GM23338 (cell line): ENCODE results near the gene NKAPD1. TPM values are rescaled to one million over a fixed set of nuclear protein-coding genes. Genes with fewer than 3 reads are reported as not detected.

Source experiments
- ATAC-seq: fragments of 200-7000 bp; cut with Tn5 transposase; 3 replicates; pipeline ENCODE4 v1.9.1; 2020
- DNase-seq: peaks from one replicate; pipeline ENCODE4 v3.0.0-alpha.2; 2015; ENCODE audit warnings: low spot score
- H2AFZ ChIP-seq: fragments of 200-600 bp; sonication (generic); 2 replicates; pipeline ENCODE4 v1.8.0; 2016; ENCODE audit warnings: antibody characterized with exemption, mild to moderate bottlenecking, moderate library complexity
- H3F3A ChIP-seq: fragments of 200-600 bp; sonication (generic); replicated peaks from 2 replicates; pipeline ENCODE4 v1.8.0; 2017; ENCODE audit warnings: antibody characterized with exemption, mixed run types, low read depth
- H3K27ac ChIP-seq: fragments of 200-600 bp; sonication (generic); 2 replicates; pipeline ENCODE4 v1.6.1; 2016; ENCODE audit warnings: low read depth
- H3K27me3 ChIP-seq: fragments of 200-600 bp; sonication (generic); 2 replicates; pipeline ENCODE4 v1.8.0; 2016; ENCODE audit warnings: mild to moderate bottlenecking, mixed run types, moderate library complexity; ENCODE audit not compliant: insufficient read depth
- H3K36me3 ChIP-seq: fragments of 200-600 bp; sonication (generic); 2 replicates; pipeline ENCODE4 v1.8.0; 2016; ENCODE audit warnings: mild to moderate bottlenecking; ENCODE audit not compliant: insufficient read depth
- H3K4me1 ChIP-seq: fragments of 200-600 bp; sonication (generic); 2 replicates; pipeline ENCODE4 v1.8.0; 2016; ENCODE audit warnings: mild to moderate bottlenecking, moderate library complexity; ENCODE audit not compliant: insufficient read depth
- H3K4me2 ChIP-seq: fragments of 200-600 bp; sonication (generic); 2 replicates; pipeline ENCODE4 v1.7.1; 2017; ENCODE audit warnings: mixed run types
- H3K4me3 ChIP-seq: fragments of 200-600 bp; sonication (generic); 2 replicates; pipeline ENCODE4 v1.6.1; 2016; ENCODE audit warnings: mixed run types
- H3K79me2 ChIP-seq: fragments of 200-600 bp; sonication (generic); replicated peaks from 2 replicates; pipeline ENCODE4 v1.8.0; 2017; ENCODE audit warnings: mild to moderate bottlenecking; ENCODE audit not compliant: insufficient read depth
- H3K9me2 ChIP-seq: fragments of 200-600 bp; sonication (generic); 2 replicates; pipeline ENCODE4 v1.8.0; 2017; ENCODE audit not compliant: insufficient read depth
- H4K20me1 ChIP-seq: fragments of 200-600 bp; sonication (generic); replicated peaks from 2 replicates; pipeline ENCODE4 v1.8.0; 2017; ENCODE audit warnings: mild to moderate bottlenecking; ENCODE audit not compliant: insufficient read depth
- H3K27ac Mint-ChIP-seq: 2 replicates; pipeline ENCODE4 v1.8.0; 2020; ENCODE audit warnings: inconsistent platforms, mild to moderate bottlenecking, moderate library complexity, mixed read lengths
- H3K27me3 Mint-ChIP-seq: 3 replicates; pipeline ENCODE4 v1.8.0; 2022; ENCODE audit warnings: low read depth, mild to moderate bottlenecking, moderate library complexity, mixed read lengths, inconsistent platforms; ENCODE audit not compliant: insufficient read depth, poor library complexity
- H3K36me3 Mint-ChIP-seq: 3 replicates; pipeline ENCODE4 v1.8.0; 2021; ENCODE audit warnings: low read depth, mild to moderate bottlenecking, inconsistent platforms, moderate library complexity, mixed read lengths
- H3K4me1 Mint-ChIP-seq: 3 replicates; pipeline ENCODE4 v1.8.0; 2020; ENCODE audit warnings: mild to moderate bottlenecking, inconsistent platforms, mixed read lengths
- H3K4me3 Mint-ChIP-seq: 3 replicates; pipeline ENCODE4 v1.8.0; 2021; ENCODE audit warnings: moderate library complexity, mild to moderate bottlenecking, inconsistent platforms, mixed read lengths
- H3K9me3 Mint-ChIP-seq: 3 replicates; pipeline ENCODE4 v1.8.0; 2020; ENCODE audit warnings: moderate library complexity, mild to moderate bottlenecking, inconsistent platforms, mixed read lengths
- CTCF ChIP-seq, 2 experiments: fragments of 200-600 bp in 1 of 2; sonication (generic) in 1 of 2; conservative IDR thresholded peaks; 2 replicates each; pipeline versions ENCODE4 v1.5.1 to v1.6.1; 2016 to 2017; ENCODE audit warnings: antibody characterized with exemption in 2 of 2, low read depth in 2 of 2, mild to moderate bottlenecking in 2 of 2, moderate library complexity in 1 of 2
- ETS1 ChIP-seq: IDR thresholded peaks from 2 replicates; pipeline ENCODE4 v1.6.1; 2016; ENCODE audit warnings: antibody characterized with exemption
- EZH2 ChIP-seq: fragments of 200-600 bp; sonication (generic); IDR thresholded peaks from one replicate; pipeline ENCODE4 v1.8.0; 2017; ENCODE audit warnings: antibody characterized with exemption, mild to moderate bottlenecking, low read depth; ENCODE audit not compliant: unreplicated experiment
- EZH2phosphoT487 ChIP-seq: fragments of 200-600 bp; sonication (generic); IDR thresholded peaks from one replicate; pipeline ENCODE4 v1.8.1; 2018; ENCODE audit warnings: antibody characterized with exemption; ENCODE audit not compliant: unreplicated experiment
- JUNB ChIP-seq: IDR thresholded peaks from one replicate; pipeline ENCODE4 v1.6.1; 2016; ENCODE audit warnings: antibody characterized with exemption; ENCODE audit not compliant: unreplicated experiment
- POLR2AphosphoS5 ChIP-seq: IDR thresholded peaks from 2 replicates; pipeline ENCODE4 v1.6.1; 2016; ENCODE audit warnings: antibody characterized with exemption, low read depth
- STAT1 ChIP-seq: IDR thresholded peaks from one replicate; pipeline ENCODE4 v1.6.1; 2016; ENCODE audit warnings: antibody characterized with exemption; ENCODE audit not compliant: unreplicated experiment
- polyA plus RNA-seq: library from polyadenylated mRNA; unstranded; fragments of >200 nt; fragmentation: Nextera tagmentation; extraction: Ambion mirVana; gene quantifications from 2 replicates; pipeline ENCODE4 v1.2.1, GENCODE V29; 2016
- total RNA-seq: library from RNA; depleted of rRNA; stranded (reverse); fragments of >200 nt; shearing (Covaris generic); gene quantifications from 2 replicates; pipeline ENCODE4 v1.2.3, GENCODE V29; 2014
- TF ChIP-seq, protein P1 (sequence below): IDR thresholded peaks from one replicate; pipeline ENCODE4 v1.6.1; 2018; ENCODE audit warnings: antibody characterized with exemption; ENCODE audit not compliant: unreplicated experiment

The NKAPD1 gene
- total and polyA plus RNA-seq, 2 experiments from 2014 or later = 14.6 to 40.6 TPM

DNA sequence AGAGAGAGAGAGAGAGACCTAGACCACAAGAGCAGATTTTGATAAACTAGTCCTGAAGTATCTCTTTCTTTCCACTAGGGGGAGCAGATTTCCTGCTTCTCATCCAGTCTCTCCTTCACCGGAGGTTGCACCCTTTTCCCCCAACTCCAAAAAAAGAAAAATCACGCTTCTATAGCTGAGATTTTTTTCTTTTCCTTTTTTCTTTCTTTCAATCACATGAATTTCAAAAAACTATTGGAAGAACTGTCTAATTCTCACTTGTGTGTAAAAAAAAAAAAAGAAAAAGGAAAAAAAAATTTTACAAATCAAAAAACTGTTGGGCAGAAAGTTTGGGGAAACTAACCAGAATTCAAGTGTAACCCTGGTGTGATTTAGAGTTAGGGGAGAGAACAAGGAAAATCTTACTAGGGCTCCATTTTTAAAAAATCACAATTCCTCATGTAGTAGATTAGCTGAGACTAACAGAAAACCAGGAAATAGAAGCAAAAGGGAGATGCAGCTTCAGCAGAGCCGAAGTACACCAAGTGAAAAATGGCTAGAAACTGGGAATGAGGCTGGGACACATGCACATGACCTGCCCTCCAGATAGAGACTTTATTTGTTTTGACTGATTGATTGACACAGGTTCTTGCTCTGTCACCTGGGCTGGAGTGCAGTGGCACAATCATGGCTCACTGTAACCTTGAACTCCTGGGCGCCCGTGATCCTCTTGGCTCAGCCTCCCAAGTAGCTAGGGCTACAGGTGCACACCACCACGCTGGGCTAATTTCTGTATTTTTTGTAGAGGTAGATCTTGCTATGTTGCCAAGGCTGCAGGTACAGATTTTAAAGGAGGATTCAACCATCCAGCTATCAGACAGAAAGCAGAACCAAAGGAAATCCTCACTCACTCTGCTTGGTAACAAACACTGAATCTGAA, 39.7 kb downstream of the NKAPD1 start:
- peak; percentile 83 for DNase-seq
- no peak overlapping the region for H3K27ac Mint-ChIP-seq
- peak; percentile 73 for ATAC-seq
- no peaks in the 10 kb centered on the region for H3K9me2 ChIP-seq
- no peaks in the 10 kb centered on the region for H3K36me3 ChIP-seq
- H3F3A ChIP-seq = no peaks in the 10 kb centered on the region
- no peaks in the 10 kb centered on the region; the same call in 2 of the 3 replicates for H3K9me3 Mint-ChIP-seq
- H3K27ac ChIP-seq = no peak overlapping the region
- H3K36me3 Mint-ChIP-seq = no peaks in the 10 kb centered on the region
- peak; percentile 69 to 73 for TF ChIP-seq CTCF (conservative IDR thresholded peaks at IDR 0.05; ENCODE audit: low read depth in 2 of 2)
- no peak for TF ChIP-seq ETS1
- no peak overlapping the region for H3K4me3 ChIP-seq
- no peak overlapping the region for H3K4me3 Mint-ChIP-seq
- H3K79me2 ChIP-seq = no peaks in the 10 kb centered on the region
- H4K20me1 ChIP-seq = no peaks in the 10 kb centered on the region
- peaks cover 3% of the 10 kb centered on the region for H3K27me3 Mint-ChIP-seq
- no peaks in the 10 kb centered on the region for H3K4me1 Mint-ChIP-seq
- no peak overlapping the region for H2AFZ ChIP-seq
- H3K4me2 ChIP-seq = no peak overlapping the region
- no peaks in the 10 kb centered on the region for H3K27me3 ChIP-seq
- no peaks in the 10 kb centered on the region for H3K4me1 ChIP-seq

DNA sequence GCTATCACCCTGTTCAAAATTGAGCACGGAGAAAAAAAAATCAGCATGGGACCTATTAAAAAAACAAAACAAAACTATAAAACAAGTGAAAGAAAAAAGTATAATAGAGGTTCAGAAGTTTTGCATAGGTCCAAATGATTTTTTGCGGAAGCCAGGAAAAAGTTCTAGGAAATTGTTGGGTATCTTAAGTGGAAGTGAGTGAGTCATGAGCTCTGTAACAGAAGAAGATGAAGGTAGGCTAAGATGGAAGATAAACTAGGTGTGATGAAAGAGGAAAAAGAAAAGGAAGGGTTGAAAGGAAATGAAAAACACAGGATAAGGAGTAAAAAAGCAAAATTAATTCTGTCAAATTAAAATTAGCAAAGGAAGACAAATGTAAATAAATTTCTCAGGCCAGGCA, 40.4 kb downstream of the NKAPD1 start:
- no peaks in the 10 kb centered on the region for H3K36me3 Mint-ChIP-seq
- H2AFZ ChIP-seq = no peak overlapping the region
- ATAC-seq (no peak), DNase-seq (no peak)
- no peaks in the 10 kb centered on the region; the same call in 2 of the 3 replicates for H3K9me3 Mint-ChIP-seq
- no peaks in the 10 kb centered on the region for H3K4me1 ChIP-seq
- H3K4me3 ChIP-seq = no peak overlapping the region
- no peaks in the 10 kb centered on the region for H3K79me2 ChIP-seq
- no peaks in the 10 kb centered on the region for H3K36me3 ChIP-seq
- TF ChIP-seq EZH2phosphoT487 = no peak
- TF ChIP-seq, protein P1, sequence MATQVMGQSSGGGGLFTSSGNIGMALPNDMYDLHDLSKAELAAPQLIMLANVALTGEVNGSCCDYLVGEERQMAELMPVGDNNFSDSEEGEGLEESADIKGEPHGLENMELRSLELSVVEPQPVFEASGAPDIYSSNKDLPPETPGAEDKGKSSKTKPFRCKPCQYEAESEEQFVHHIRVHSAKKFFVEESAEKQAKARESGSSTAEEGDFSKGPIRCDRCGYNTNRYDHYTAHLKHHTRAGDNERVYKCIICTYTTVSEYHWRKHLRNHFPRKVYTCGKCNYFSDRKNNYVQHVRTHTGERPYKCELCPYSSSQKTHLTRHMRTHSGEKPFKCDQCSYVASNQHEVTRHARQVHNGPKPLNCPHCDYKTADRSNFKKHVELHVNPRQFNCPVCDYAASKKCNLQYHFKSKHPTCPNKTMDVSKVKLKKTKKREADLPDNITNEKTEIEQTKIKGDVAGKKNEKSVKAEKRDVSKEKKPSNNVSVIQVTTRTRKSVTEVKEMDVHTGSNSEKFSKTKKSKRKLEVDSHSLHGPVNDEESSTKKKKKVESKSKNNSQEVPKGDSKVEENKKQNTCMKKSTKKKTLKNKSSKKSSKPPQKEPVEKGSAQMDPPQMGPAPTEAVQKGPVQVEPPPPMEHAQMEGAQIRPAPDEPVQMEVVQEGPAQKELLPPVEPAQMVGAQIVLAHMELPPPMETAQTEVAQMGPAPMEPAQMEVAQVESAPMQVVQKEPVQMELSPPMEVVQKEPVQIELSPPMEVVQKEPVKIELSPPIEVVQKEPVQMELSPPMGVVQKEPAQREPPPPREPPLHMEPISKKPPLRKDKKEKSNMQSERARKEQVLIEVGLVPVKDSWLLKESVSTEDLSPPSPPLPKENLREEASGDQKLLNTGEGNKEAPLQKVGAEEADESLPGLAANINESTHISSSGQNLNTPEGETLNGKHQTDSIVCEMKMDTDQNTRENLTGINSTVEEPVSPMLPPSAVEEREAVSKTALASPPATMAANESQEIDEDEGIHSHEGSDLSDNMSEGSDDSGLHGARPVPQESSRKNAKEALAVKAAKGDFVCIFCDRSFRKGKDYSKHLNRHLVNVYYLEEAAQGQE = no peak
- TF ChIP-seq POLR2AphosphoS5 = no peak
- TF ChIP-seq STAT1 = no peak
- TF ChIP-seq EZH2 = no peak
- no peak for TF ChIP-seq JUNB
- no peaks in the 10 kb centered on the region for H3K27me3 ChIP-seq
- no peak overlapping the region for H3K4me2 ChIP-seq
- no peaks in the 10 kb centered on the region for H4K20me1 ChIP-seq
- H3K4me3 Mint-ChIP-seq = no peak overlapping the region
- H3K27ac ChIP-seq = no peak overlapping the region
- no peaks in the 10 kb centered on the region for H3K9me2 ChIP-seq
- no peaks in the 10 kb centered on the region for H3K4me1 Mint-ChIP-seq
- H3K27me3 Mint-ChIP-seq = peaks cover 3% of the 10 kb centered on the region
- H3F3A ChIP-seq = no peaks in the 10 kb centered on the region
- H3K27ac Mint-ChIP-seq = no peak overlapping the region
